Left ventricle myocardium inferior (tissue), 1 donor: Measurements from ENCODE around the gene TEAD1. TPM values are rescaled to one million over a fixed set of nuclear protein-coding genes. Genes with fewer than 3 reads are reported as not detected.

Experiments
- DNase-seq: peaks from one replicate; pipeline ENCODE4 v3.0.0-alpha.2; 2020
- H3K27ac ChIP-seq: fragments of 200-600 bp; replicated peaks from 2 replicates; pipeline ENCODE4 v1.8.0; 2021
- H3K27me3 ChIP-seq: fragments of 200-600 bp; 2 replicates; pipeline ENCODE4 v1.8.0; 2021; ENCODE audit warnings: low read depth
- H3K36me3 ChIP-seq: fragments of 200-600 bp; 2 replicates; pipeline ENCODE4 v1.8.0; 2021
- H3K4me1 ChIP-seq: fragments of 200-600 bp; 2 replicates; pipeline ENCODE4 v1.8.0; 2021
- H3K4me3 ChIP-seq: fragments of 200-600 bp; 2 replicates; pipeline ENCODE4 v1.8.0; 2021; ENCODE audit warnings: mild to moderate bottlenecking, moderate library complexity
- H3K9me3 ChIP-seq: fragments of 200-600 bp; replicated peaks from 2 replicates; pipeline ENCODE4 v1.8.0; 2021
- intact Hi-C: fragments of 100-400 bp; cut with micrococcal nuclease; formaldehyde crosslinking; loops from one replicate; pipeline ENCODE4 v1.11.0; 2022
- total RNA-seq: library from RNA; stranded (reverse); fragmentation: NEBNext Ultra II Directional; extraction: Animal tissue kit (Norgen Biotek cat#: 25700); gene quantifications from one replicate; pipeline ENCODE4 v1.2.1, GENCODE V29; 2021
- TF ChIP-seq, protein P1 (sequence below): fragments of 200-600 bp; IDR thresholded peaks from 2 replicates; pipeline ENCODE4 v1.8.0; 2021; ENCODE audit warnings: antibody characterized with exemption, mild to moderate bottlenecking, borderline replicate concordance
- donor health status: DM: no; HTN: yes; CAD: no; lungs with severe emphysema.

Gene TEAD1
- total RNA-seq, 1 donor from 2014 or later: 121 TPM

DNA sequence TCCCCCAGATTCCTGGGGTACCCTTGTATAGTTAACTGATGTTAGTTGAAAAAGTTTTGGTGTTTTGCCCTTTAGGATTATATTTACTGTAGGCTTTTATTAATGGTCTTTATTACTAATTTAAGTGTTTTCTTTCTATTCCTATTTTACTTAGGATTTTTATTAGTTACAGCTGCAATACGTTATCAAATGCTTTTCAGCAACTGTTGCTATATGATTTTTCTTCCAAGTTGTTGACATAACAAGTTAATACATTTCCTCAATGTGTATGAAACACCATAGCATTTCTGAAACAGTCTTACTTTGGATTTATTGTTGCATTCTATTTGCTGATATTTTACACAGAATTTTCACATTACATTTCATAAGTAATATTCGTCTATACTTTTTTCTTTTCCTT, 253.7 kb downstream of the TEAD1 start:
- intact Hi-C loops: no loop called here
- Histone ChIP-seq H3K27ac (no peak overlapping the region), H3K27me3 (no peaks in the 10 kb centered on the region), H3K9me3 (no peaks in the 10 kb centered on the region), H3K4me1 (peaks cover 4% of the 10 kb centered on the region), H3K4me3 (no peak overlapping the region), H3K36me3 (peaks cover 28% of the 10 kb centered on the region)
- no peak for DNase-seq
- TF ChIP-seq, protein P1, sequence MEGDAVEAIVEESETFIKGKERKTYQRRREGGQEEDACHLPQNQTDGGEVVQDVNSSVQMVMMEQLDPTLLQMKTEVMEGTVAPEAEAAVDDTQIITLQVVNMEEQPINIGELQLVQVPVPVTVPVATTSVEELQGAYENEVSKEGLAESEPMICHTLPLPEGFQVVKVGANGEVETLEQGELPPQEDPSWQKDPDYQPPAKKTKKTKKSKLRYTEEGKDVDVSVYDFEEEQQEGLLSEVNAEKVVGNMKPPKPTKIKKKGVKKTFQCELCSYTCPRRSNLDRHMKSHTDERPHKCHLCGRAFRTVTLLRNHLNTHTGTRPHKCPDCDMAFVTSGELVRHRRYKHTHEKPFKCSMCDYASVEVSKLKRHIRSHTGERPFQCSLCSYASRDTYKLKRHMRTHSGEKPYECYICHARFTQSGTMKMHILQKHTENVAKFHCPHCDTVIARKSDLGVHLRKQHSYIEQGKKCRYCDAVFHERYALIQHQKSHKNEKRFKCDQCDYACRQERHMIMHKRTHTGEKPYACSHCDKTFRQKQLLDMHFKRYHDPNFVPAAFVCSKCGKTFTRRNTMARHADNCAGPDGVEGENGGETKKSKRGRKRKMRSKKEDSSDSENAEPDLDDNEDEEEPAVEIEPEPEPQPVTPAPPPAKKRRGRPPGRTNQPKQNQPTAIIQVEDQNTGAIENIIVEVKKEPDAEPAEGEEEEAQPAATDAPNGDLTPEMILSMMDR: no peak

DNA sequence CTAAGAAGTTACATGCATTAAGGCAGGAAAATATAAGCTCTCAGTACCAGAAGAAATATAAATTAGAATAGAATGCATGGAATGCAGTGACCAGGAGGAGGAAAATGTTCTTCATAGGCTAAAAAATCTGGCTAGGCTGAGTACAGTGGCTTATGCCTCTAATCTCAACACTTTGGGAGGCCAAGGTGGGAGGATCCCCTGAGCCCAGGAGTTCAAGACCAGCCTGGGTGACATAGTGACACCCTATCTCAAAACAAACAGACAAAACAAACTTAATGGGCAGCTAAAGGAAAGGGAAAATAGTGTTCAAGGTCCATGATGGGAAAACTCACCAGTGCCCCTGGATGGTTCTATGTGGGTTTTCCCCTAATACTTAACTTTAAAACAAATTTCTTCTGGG, 256.6 kb downstream of the TEAD1 start:
- Histone ChIP-seq H3K36me3 (peaks cover 27% of the 10 kb centered on the region), H3K4me1 (no peaks in the 10 kb centered on the region), H3K9me3 (peaks cover 3% of the 10 kb centered on the region), H3K4me3 (no peak overlapping the region), H3K27ac (no peak overlapping the region), H3K27me3 (no peaks in the 10 kb centered on the region)
- DNase-seq: no peak
- intact Hi-C loops: no loop called here
- TF ChIP-seq, protein P1: no peak

DNA sequence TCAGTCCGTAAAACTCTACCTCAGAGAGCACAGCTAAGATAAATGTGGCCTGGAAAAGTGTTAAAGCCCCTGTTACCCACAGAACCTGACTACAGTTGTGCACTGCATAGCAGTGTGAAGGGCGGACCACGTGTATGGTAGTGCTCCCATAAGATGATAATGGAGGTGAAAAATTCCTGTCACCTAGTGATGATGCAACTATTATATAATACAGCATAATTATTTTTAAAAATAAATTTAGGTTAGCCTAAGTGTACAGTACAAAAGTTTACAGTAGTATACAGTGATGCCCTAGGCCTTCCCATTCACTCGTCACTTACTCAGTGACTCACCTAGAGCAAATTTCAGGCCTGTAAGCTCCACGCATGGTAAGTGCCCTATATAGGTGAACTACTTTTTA, 258.3 kb downstream of the TEAD1 start:
- no peaks in the 10 kb centered on the region for H3K27me3 ChIP-seq

DNA sequence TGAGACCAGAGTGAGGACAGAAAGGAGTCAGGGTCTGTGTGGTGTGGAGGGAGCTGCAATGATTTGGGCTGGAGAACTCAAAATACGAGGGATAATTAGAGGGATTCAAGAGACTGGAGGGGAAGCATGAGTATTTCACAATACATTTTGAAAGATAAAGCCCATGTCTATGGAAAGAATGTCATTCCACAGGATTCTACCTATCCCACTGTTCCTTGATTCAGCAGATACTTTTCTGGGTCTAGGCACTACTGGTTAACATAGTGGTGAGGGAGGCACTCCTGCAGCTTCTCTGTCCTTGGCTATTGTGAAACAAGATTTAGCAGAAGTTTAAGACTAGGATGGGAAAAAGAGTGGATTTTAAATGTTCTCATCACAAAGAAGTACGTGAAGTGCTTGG, 262.0 kb downstream of the TEAD1 start:
- no peaks in the 10 kb centered on the region for H3K4me1 ChIP-seq
- no peak overlapping the region for H3K27ac ChIP-seq
- no peak overlapping the region for H3K4me3 ChIP-seq
- TF ChIP-seq, protein P1: no peak
- no peaks in the 10 kb centered on the region for H3K27me3 ChIP-seq
- H3K9me3 ChIP-seq: peaks cover 3% of the 10 kb centered on the region
- no peak for DNase-seq
- H3K36me3 ChIP-seq: peaks cover 68% of the 10 kb centered on the region
- intact Hi-C loops: no loop called here

More for the DNA sequence above, 258.3 kb downstream of the TEAD1 start:
- intact Hi-C loops: no loop called here
- TF ChIP-seq, protein P1: no peak
- no peak for DNase-seq
- no peak overlapping the region for H3K4me3 ChIP-seq
- no peaks in the 10 kb centered on the region for H3K4me1 ChIP-seq
- H3K27ac ChIP-seq: no peak overlapping the region
- H3K9me3 ChIP-seq: peaks cover 3% of the 10 kb centered on the region
- H3K36me3 ChIP-seq: peaks cover 39% of the 10 kb centered on the region

DNA sequence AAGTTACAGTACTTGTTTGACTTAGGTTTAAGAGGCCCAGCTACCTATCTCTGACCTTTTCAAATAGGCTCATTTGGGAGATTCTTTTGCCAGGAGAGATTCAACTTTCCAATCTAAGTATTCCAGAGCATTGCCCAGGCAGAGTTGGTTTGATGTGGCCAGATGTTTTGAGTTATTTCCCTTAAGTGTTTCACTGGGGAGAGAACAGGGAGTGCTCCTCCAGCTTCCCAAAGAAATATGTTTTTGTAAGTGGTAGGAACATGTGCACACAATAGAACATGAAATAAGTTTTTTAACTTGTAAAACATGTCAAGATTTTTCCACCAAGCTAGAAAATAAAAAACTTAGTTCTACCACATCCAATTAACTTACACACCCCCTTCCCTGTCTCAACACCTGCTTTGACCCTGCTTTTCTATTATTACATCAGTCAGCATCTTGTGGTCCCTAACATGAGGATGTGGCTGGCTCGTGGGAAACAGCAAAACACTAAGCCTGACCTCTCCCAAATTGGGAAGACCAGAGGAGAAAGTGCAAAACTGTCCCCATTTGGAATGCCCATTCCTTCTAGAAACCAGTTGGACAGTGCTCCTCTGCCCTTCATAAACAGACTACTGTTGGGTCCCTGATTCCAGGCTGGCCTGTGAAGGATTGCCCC, 264.5 kb downstream of the TEAD1 start:
- Histone ChIP-seq H3K36me3 (peaks cover 72% of the 10 kb centered on the region), H3K27ac (no peak overlapping the region), H3K27me3 (no peaks in the 10 kb centered on the region), H3K4me1 (no peaks in the 10 kb centered on the region), H3K9me3 (peaks cover under 1% of the 10 kb centered on the region), H3K4me3 (no peak overlapping the region)
- TF ChIP-seq, protein P1: no peak
- no peak for DNase-seq
- intact Hi-C loops: no loop called here

DNA sequence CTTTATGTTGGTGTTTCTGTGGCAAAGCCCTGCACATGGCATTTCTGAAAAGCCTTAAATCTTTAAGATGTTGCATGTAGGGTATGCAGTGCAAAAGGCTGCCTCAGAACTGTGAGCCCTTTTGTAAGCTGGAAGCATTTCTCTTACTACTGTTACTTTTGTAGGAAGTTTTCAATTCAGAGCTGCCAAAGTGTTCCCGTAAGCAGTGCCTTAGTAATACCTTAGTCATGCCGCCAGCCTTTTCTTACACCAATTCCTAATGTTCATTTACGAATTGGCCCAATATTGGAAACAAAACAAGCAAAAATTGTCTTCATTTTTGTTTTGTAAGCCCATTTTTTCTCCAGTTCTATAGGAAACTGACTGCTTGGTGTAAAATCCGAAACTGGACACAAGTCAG, 267.4 kb downstream of the TEAD1 start:
- H3K36me3 ChIP-seq: peaks cover 66% of the 10 kb centered on the region
- intact Hi-C loops: no loop called here
- no peak overlapping the region for H3K4me3 ChIP-seq
- TF ChIP-seq, protein P1: no peak
- H3K9me3 ChIP-seq: peaks cover 12% of the 10 kb centered on the region
- H3K27me3 ChIP-seq: no peaks in the 10 kb centered on the region
- H3K4me1 ChIP-seq: no peaks in the 10 kb centered on the region
- DNase-seq: no peak
- H3K27ac ChIP-seq: no peak overlapping the region
